GM18517 (cell line): ENCODE measurements around the gene RGS14.

Experiments used
- ATAC-seq: cut with Tn5 transposase; IDR thresholded peaks from one replicate; pipeline ENCODE4 v1.9.1; 2021; ENCODE audit warnings: mild to moderate bottlenecking, moderate library complexity; ENCODE audit not compliant: unreplicated experiment

The RGS14 gene, protein sequence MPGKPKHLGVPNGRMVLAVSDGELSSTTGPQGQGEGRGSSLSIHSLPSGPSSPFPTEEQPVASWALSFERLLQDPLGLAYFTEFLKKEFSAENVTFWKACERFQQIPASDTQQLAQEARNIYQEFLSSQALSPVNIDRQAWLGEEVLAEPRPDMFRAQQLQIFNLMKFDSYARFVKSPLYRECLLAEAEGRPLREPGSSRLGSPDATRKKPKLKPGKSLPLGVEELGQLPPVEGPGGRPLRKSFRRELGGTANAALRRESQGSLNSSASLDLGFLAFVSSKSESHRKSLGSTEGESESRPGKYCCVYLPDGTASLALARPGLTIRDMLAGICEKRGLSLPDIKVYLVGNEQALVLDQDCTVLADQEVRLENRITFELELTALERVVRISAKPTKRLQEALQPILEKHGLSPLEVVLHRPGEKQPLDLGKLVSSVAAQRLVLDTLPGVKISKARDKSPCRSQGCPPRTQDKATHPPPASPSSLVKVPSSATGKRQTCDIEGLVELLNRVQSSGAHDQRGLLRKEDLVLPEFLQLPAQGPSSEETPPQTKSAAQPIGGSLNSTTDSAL

GRCh38 chr5:177357459-177358351 lies at the start of gene RGS14:
RGS14 (plus strand) TSS chr5:177357924; CDS start chr5:177358025, 101 bp downstream.
- peak; percentile 94 for ATAC-seq

DNA sequence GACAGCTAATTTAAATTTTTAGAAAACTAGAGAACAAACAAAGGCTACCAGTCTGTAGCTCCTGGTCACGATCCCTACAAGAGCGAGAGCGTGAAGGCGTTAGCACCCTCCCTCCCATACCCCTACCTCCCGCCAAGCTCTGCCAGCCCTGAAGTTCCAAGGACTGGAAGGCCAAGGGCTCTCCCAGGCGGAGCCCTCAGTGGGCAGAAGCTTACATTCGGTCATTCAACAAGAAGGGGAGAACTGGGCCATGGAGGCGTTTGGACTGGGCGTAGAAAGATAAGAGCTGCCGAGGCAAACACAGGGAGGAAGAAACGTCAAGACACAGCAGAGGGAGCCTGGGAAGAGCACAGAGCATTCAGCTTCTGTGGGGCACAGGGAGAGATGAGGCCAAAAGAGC lies 49.0 kb upstream of the RGS14 start:
- no peak for ATAC-seq

DNA sequence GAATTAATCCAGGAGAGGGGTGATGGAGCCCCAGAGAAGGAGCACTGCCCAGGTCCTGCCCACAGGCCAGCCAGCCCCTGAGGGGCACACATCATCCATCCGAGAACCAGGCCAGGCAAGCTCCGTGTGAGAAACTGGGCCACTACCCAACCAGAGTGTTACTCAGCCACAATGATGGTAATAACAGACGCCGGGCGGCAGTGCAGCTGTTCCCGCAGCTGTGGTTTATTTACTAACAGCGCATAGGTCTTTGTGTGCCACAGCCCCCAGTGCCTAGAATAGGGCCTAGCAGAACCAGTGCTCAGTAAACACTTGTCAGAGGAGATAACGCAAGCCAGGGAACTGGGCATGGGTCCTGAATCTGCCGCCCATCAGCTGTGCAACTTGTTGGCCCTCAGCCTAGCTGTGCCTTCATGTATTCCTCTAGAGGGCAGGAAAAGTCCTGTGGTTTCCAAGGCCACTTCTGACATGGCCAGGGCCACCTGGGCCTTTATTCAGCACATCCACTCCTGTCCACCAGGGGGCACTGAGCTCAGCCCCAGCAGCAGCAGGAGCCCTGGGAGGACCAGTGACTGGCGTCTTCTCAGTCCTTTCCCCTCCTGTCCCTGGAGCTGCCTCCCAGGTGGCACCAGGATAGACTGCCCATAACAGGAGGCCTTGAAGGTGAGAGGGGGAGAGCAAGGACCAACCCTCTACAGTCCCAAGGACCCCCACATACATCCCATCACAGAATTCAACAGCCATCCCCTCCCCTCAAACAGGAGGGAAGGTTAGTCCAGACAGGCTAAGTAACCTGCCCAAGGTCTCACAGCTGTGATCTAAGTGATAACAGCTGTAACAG lies 48.2 kb upstream of the RGS14 start:
- ATAC-seq, result no peak

- ATAC-seq, result no peak
Observed at GRCh38 chr5:177310332-177310731, 47.4 kb upstream of the RGS14 start.

- no peak for ATAC-seq
Observed at GRCh38 chr5:177310757-177311391, 46.9 kb upstream of the RGS14 start.

DNA sequence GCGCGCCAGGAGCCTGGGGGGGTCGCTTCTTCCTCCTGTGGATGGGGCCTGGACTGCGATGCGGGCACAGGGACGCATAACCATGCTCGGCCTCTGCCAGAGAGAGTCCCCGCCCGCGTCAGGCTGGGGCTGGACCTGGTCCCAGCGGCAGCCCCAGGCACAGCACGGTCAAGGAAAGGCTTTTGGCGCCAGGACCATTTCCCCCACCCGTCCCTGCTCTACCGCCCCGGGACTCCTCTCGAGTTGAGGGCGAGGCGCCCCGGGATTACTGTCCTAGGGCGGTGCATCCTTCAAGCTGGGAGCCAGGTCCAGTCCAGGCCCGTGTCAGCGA lies 46.4 kb upstream of the RGS14 start:
- ATAC-seq, result no peak

DNA sequence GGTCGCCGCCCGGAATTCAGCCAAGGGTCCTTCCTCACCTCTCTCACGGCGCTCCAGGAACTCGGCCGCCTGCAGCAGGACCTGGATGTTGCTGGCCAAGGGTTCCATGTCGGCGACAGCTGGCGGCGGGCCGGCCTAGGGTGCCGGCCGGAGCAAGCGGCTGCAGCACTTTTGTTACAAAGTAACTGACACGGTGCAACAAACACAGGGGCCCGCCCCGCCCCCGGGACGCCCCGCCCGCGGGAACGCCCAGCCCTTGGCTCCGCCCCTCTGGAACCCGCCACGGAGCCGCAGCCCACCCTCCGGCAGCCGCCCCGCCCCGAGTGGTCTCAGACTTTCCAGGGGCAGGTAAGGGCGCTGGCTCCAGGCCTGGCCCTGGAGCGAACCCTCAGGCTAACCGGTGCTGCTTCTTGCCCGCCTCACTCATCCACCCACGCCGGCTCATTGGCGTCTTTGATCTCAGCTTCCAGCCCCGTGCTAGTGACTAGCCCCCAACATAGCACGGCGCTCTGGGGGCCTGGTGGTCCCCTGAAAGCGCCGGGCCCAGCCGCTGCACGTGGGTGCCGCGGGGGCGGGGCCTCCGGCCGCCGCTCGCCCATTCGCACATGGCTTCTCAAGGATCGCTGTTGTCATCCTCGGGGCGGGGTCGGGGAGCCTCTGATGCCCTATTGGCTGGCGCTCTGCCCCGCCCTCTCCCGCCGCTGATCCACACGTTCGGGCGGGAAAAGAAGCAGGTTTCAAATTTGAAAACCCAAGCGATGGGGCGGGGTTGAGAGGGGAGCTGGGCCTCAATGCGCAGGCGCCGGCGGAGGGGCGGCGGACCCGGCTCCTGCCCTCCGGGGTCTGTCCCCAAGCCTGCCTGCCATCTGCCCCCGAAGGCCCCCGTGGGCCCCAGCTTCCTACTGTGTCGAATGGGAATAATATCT lies 45.7 kb upstream of the RGS14 start, which contains the start of gene MXD3:
Gene MXD3, minus strand, starts transcription at position 176 of the 926 bp plus-strand sequence. Its CDS starts 68 bp downstream, at position 108.
- peak; percentile 68 for ATAC-seq

- peak; percentile 35 for ATAC-seq
Observed at GRCh38 chr5:177312649-177313181, 45.0 kb upstream of the RGS14 start.

DNA sequence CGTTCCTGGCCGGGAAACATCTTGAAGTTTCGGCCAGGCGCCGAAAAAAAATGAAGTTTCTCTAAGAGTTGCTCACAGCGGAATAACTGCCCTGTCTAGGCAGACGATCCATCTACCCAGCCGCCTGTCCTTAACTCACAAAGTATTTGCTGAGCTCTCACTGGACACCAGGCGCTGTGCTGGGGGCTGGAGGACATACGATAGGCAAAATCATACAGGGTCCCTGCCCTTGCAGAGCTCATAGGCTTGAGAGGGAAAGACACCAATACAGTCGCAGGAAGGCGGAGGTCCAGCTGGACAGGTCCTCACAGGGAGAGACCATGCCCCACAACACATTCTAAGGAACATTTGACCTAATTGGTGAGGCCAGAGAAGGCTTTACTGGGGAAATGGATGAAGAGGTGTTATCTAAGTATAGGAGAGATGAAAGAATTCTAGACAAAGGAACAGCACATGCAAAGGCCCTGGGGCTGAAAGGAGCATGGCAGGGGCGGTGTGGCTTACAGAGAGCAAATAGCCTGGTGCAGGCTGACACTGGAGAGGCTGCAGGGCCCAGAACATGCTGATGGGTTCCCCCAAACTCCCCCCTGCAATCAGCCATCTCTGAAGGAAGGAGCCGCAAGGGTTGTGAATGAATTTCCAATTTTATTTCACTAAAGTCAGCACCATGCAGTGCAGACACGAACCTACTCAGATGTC lies 44.0 kb upstream of the RGS14 start:
- no peak for ATAC-seq

- ATAC-seq, result no peak
Observed at GRCh38 chr5:177314376-177315342, 43.1 kb upstream of the RGS14 start.

GRCh38 chr5:177315411-177315810 lies 42.3 kb upstream of the RGS14 start:
- no peak for ATAC-seq

DNA sequence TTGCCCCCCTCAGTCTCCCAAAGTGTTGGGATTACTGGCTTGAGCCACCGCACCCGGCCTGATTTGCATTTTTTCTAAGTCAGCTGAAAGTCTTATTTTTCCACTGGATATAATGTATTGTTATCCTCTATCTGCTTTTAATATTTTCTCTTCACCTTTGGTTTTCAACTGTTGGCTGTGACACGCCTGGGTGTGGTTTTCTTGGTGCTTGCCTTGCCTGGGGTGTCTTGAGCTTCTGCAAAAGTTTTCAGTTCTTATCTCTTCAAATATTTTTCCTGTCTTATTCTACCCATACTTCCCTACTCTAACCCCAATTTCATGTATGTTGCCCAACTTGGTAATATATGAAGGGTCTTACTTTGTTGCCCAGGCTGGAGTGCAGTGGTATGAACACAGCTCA lies 41.7 kb upstream of the RGS14 start:
- ATAC-seq, result no peak

DNA sequence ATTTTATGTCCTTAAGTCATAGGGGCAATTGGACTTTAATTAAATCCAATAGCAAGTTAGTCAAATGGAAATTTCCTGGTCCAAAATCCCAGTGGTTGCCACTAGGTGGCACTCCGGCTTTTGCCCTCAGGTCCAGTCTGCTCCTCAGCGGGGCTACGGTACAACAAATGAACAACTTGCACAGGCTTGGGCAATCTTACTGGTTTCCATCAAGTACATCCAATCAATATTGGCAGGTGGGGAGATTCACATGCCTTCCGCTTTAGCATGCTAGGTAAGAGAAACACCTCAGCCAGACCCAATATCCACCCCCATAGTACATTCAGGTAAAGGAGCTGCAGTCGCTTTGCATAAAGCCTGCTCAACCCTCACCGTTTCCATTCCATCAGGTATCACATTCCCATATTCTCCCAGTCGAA lies 39.8 kb upstream of the RGS14 start:
- ATAC-seq, result no peak

DNA sequence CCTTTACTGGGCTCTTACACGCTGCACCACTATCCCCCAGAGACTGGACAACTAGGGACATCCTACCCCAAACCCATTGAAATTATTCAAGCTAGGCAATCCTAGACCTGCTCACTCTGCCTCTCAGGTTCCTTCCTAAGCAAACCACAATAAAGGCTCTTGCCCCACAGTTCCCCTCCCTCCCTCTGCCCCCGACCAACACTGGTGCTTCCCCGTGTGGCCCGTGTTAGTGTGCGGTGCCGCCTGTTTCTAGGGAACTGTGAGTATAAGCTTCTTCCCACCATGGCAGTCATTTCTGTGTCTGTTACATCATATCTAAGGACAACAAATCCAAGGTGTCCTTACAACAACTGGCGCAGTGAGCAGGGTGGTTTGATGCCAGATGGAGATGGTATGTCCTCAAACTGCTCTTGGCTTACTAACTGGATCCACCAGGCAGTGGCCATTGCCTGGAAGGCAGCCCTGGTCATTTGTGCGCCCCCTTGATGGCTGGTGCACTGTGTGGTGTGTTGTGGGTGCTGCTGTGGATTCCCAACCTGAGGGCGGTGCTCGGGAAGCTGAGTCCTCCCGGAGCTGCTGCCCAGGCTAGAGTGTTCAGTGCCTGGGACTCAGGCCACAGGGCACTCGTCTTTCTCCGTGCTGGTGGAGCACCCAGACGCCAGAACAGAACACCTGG lies 37.7 kb upstream of the RGS14 start:
- ATAC-seq, result no peak

GRCh38 chr5:177320879-177321278 lies 36.8 kb upstream of the RGS14 start:
- no peak for ATAC-seq

- ATAC-seq, result no peak
Observed at GRCh38 chr5:177325868-177326381, 31.8 kb upstream of the RGS14 start.
